GM12892 (cell line): ENCODE results near the gene DNAH14.

Source experiments
- POLR2A ChIP-seq: IDR thresholded peaks from 2 replicates; pipeline ENCODE4 v1.6.1; 2011; ENCODE audit warnings: low read depth, low read length, control low read depth
- POLR2AphosphoS5 ChIP-seq: IDR thresholded peaks from 2 replicates; pipeline ENCODE4 v1.6.1; 2011; ENCODE audit warnings: low read depth, low read length, control low read depth
- TAF1 ChIP-seq: IDR thresholded peaks from 2 replicates; pipeline ENCODE4 v1.6.1; 2011; ENCODE audit warnings: low read depth, mild to moderate bottlenecking, control low read depth, low read length, borderline replicate concordance

DNA sequence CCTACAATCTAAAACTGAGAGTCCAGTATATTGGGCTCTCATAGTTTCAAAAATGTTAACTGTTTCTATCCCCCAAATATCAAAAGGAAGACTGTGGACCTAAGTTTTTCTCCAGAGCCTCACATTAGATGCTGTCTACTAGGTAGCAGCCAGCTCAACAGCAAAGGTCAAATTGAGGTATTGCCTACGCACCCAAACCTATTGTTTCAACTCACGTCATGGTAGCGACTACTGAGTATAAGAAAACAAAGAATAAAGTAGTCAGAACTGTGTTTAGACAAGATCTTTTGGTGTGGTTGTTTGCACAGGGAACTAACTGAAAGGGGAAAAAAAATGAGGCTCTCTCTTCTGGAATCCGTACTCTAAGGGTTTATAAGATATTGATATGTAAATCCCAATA is 325.2 kb downstream of the DNAH14 start:
- TF ChIP-seq POLR2AphosphoS5 (no peak), POLR2A (no peak), TAF1 (no peak)
